A673 (cell line): ENCODE results near the gene RPS6KA2.

ENCODE experiments used
- CTCF ChIP-seq: fragments of 300-800, 200-600 bp; sonication (generic); conservative IDR thresholded peaks from 2 replicates; pipeline ENCODE4 v1.5.1; 2017; ENCODE audit warnings: low read depth, mild to moderate bottlenecking, antibody characterized with exemption, low read length, moderate library complexity, mixed read lengths
- EZH2 ChIP-seq: fragments of 200-600 bp; sonication (generic); IDR thresholded peaks from 2 replicates; pipeline ENCODE4 v1.6.1; 2017; ENCODE audit warnings: borderline replicate concordance, low read depth, mild to moderate bottlenecking, mixed read lengths, antibody characterized with exemption, low read length; ENCODE audit not compliant: poor library complexity, severe bottlenecking

- TF ChIP-seq CTCF (no peak), EZH2 (no peak)
These were observed 134.8 kb downstream of the RPS6KA2 start for GRCh38 chr6:166492092-166492741.
